ENCODE measurements around the gene KAT14.

DNA sequence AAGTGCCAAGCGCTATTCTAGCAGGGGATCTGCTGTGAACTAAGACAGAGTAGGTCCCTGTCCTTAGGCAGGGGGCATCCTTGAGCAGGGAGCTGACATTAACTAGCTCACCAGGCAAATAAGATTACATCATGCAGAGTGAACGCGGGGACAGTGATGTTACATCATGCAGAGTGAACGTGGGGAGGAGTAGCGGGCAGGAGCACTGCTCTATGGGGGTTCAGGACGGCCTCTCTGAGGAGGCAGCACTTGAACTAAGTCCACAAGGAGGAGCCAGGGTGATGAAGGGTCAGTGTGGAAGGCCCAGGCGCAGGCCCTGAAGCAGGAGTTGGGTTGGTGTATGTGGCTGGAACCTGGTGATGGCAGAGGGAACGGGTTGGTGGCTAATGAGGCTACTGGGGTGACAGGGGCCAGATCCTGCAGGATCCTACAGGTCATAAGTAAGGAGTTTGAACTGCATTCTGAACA is 38.7 kb downstream of the KAT14 start:
- no peak for TF ChIP-seq POLR2A (IDR thresholded peaks at IDR 0.05)
- TF ChIP-seq, protein P1, sequence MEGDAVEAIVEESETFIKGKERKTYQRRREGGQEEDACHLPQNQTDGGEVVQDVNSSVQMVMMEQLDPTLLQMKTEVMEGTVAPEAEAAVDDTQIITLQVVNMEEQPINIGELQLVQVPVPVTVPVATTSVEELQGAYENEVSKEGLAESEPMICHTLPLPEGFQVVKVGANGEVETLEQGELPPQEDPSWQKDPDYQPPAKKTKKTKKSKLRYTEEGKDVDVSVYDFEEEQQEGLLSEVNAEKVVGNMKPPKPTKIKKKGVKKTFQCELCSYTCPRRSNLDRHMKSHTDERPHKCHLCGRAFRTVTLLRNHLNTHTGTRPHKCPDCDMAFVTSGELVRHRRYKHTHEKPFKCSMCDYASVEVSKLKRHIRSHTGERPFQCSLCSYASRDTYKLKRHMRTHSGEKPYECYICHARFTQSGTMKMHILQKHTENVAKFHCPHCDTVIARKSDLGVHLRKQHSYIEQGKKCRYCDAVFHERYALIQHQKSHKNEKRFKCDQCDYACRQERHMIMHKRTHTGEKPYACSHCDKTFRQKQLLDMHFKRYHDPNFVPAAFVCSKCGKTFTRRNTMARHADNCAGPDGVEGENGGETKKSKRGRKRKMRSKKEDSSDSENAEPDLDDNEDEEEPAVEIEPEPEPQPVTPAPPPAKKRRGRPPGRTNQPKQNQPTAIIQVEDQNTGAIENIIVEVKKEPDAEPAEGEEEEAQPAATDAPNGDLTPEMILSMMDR (IDR thresholded peaks at IDR 0.05): no peak
